ENCODE results near the gene PSORS1C2.

GRCh38 chr6:31174378-31174777 is 35.5 kb upstream of the PSORS1C2 start:
- no peak for TF ChIP-seq YY1 (IDR thresholded peaks at IDR 0.05; ENCODE audit: insufficient read depth, insufficient read length)
- no peak for TF ChIP-seq ZNF274 (IDR thresholded peaks at IDR 0.05; ENCODE audit: low read depth, low read length)
- no peak for TF ChIP-seq SUZ12 (IDR thresholded peaks at IDR 0.05; ENCODE audit: extremely low read depth, insufficient read depth, insufficient read length)
